Measurements from ENCODE around the gene NLGN3.
"Not testable (repeated sequence)": the region's sequence is repeated elsewhere in the genome, so short reads cannot be mapped to it uniquely, and the experiment has no call there.

NLGN3 gene

DNA sequence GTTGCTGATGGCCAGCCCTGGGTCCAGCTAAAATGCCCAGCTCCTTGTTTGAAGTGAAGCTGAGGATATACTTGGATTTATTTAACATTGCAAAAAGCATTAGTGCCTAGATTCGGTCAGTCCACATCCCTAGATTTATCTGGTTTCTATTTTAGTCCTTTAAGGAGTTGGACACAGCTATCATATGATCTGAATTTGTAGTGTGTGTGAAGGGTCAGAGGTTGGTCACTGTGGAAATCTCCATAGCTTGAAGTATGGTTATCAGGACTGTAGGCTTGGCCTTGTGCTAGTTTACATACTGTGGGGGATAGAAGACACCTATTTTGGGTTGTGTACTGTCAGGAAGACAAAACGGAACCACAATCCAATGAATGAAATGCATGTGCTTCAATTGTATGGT is 28.8 kb downstream of the NLGN3 start:
- DNase-seq = no peak

DNA sequence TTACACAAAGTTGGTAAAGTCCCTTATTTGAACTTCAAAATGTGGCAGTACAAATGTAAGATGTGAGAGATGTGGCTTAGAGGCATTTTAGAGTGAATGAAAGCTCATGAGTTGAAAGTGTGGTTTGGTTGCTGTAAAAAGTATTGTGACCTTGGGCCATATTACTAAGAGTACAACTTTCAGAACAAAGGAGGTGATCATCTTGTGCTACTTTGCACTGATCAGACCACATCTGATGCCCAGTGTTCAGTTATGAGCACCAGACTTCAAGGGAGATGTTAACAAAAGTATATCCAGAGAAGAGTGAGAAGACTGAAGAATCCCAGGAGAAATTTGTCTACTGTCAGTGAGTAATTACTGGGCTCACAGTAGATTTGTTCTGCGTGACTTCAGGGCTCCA is 30.2 kb downstream of the NLGN3 start:
- no peak for DNase-seq

GRCh38 chrX:71175531-71175930 is 30.9 kb downstream of the NLGN3 start:
- no peak for DNase-seq

- DNase-seq = no peak
These were observed 32.7 kb downstream of the NLGN3 start for GRCh38 chrX:71177327-71177726.

DNA sequence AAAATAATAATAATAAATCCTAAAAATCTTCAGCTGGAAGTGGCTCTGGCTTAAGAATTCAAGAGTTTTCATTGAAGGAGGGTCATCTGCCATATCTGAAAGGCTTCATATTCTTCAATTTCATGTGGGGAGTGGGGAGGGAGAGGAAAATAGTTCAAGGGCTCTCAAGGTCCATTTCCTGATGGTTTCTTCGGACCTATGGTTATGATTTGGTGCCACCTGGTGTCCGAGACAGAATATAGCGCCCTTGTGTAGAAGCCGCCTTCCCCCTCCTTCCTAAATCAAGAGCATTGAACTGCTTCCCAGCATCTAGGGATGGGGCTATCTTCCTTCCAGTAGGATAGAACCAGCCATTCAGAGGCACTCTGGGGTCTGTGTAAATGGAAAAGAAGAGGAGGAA is 34.3 kb downstream of the NLGN3 start:
- DNase-seq = peak; percentile 21 to 45

- not testable (repeated sequence) for DNase-seq
These were observed 36.1 kb downstream of the NLGN3 start for GRCh38 chrX:71180579-71181265.

DNA sequence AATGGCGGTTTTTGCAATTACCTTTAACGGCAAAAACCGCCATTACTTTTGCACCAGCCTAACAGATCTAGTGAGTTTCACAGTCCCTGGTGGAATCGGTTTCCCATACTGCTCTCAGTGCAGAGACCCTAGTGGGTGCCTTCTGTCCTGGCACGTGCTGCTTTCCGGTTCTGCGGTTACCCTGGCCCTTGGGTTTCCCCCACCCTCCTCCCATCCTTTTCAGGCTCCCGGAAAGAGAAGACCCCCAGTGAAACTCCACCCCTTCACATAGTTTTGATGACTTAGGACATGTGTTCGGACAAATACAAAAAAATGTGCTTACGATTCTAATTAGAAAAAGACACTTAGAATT is 36.9 kb downstream of the NLGN3 start:
- peak; percentile 15 to 36 for DNase-seq

GRCh38 chrX:71181910-71182799 is 37.5 kb downstream of the NLGN3 start:
- peak; percentile 74 to 77 for DNase-seq

DNA sequence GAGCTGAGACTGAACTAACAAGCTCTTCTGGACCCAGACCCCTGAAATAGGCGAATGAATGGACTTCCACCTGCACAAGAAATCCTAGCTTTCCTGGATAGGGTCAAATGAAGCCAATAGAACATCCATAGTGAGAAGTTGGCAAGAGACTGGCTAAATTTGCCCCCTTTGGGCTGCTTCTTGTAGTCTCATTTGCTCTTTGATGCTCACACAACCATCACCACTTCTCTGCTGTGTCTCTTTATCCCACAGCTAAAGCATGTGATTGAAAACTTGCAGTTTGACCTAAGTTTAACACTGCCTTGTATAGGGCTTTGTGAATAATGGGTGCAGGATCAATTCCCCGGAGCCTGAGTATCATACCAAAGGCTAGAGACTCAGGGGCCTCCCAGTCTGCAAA is 38.2 kb downstream of the NLGN3 start:
- no peak for DNase-seq

GRCh38 chrX:71183341-71183740 is 38.7 kb downstream of the NLGN3 start:
- no peak for DNase-seq

DNA sequence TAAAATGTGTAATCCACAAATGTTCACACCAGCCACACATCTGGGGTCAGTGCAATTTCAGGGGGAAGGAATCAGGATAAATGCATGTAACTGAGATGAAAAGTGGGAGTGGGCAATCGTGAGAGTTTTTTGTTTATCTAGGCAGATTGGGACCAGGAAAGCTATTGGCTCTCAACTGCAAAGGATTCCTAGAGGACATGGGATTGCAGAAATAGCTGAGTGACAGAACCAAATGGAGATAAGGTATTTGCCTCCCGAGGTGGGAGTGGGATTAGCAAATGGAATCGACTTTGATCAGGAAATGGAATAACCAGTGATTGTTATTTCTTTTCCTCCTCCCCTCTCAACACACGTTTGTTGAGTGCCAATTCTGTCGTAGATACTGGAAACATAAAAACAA is 39.5 kb downstream of the NLGN3 start:
- DNase-seq = no peak

DNA sequence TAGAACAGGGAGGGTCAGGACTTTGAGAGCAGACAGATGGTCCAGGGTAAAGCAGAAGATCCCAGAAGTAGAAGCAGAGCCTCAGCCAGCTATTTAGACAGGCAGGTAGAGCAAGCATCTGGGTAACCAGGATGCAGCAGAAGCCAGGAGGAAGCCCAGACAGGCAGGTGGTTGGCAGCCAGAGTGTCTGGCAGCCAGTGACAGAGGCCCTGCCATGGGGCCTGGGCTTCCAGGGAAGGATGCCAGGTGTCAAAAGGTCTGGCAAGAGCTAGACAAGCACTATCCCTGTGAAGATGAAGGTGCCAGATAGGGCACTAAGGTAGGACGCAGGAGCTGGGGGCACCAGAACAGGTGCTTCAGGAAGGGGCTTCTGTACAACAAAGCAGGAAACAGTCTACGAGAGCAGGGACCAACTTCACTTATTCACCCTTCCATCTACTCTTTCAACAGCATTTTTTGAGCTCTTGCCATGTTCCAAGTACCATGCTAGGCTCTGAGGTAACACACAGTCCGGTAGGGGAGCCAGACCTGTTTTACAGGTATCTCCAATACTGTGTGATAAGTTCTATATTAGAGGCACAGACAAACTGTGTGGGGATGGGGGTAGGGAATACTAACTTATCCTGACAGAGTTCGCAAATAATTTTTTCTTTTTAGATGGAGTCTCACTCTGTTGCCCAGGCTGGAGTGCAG is 40.3 kb downstream of the NLGN3 start:
- DNase-seq = no peak

GRCh38 chrX:71191248-71191647 is 46.6 kb downstream of the NLGN3 start:
- no peak for DNase-seq

DNA sequence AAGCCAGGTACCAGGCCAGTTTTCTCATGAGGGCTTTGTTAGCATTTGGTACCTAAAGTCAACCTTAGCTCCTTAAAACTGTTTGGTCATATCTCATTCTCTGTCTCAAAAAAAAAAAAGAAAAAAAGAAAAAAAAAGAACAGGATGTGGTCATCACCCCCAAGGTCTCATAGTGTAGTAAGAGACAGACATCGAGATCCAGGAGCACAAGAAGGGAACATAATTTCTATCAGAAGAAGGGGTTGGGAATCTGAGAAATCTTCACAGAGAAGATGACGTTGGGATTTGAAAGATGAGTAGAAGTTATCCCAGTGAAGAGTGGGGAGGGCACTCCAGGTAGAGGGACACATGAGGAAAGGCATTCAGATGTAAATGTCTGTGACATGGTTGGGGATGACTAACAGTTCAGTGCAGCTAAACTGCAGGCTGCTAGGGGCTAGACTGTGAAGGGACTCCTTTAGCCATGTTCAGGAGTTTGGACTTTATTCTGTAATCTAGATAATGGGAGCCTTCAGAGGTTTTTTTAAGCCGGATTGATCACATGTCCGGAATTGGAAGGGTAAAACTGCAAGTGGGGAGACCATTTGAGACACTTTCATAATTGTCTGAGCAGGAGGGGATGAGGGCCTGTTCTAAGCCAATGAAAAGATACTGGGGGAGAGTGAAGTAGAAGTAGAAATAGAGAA is 51.5 kb downstream of the NLGN3 start:
- DNase-seq = peak in 1 of 2 donors; percentile 5

GRCh38 chrX:71198066-71198465 is 53.4 kb downstream of the NLGN3 start:
- DNase-seq = no peak

- DNase-seq = no peak
These were observed 54.8 kb downstream of the NLGN3 start for GRCh38 chrX:71199252-71200008.

GRCh38 chrX:71210816-71211215 is 66.2 kb downstream of the NLGN3 start:
- no peak for DNase-seq

DNA sequence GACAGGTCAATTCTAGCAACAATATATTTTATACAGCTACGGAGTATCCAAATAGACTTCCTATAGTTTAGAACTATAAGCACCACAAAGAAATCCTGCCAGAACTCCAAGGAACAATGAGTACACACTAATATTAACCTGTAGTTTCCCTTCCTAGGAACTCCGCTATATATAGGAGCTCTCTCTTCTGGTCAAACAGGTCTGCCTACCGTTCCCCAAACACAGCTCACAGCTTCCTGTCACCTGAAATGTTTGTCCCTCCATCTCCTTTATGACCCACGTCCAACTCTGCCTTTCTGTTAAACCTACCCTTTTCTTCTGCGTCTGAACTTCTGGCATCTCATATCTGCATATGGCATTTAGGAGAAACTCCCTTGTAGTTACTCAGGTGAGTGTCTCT is 67.9 kb downstream of the NLGN3 start:
- no peak for DNase-seq

- DNase-seq = no peak
These were observed 69.5 kb downstream of the NLGN3 start for GRCh38 chrX:71214152-71214551.

DNA sequence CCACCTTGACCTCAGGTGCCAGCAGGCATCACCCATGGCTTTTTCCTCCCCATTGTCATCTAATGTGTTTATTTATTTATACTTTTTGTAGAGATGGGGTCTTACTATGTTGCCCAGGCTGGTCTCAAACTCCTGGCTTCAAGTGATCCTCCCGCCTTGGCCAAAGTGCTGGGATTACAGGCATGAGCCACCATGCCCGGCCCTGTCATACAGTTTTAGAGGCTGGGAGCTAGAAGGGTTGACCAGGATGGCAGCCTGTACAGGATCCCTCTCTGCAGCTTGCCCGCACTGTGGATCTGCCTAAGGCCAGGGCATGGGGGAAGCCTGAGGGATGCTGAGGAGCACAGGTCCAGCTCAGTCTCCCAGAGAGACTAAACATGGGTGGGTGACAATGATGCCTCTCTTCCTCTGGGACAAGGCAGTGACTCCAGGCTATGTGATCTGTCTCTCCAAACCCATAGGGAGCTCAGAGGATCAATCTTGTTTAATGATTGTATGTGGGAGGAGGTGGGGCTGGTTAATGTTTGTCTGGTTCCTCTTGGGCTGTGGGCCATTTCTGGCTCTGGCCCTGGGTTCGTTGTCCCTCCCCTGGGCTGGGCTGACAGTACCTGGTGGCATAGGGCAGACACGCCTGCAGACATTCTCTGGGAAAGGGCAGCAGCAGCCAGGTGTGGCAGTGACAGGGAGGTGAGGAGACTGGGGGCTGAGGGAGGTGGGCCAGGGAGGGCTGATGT is 70.1 kb downstream of the NLGN3 start:
- DNase-seq = no peak

DNA sequence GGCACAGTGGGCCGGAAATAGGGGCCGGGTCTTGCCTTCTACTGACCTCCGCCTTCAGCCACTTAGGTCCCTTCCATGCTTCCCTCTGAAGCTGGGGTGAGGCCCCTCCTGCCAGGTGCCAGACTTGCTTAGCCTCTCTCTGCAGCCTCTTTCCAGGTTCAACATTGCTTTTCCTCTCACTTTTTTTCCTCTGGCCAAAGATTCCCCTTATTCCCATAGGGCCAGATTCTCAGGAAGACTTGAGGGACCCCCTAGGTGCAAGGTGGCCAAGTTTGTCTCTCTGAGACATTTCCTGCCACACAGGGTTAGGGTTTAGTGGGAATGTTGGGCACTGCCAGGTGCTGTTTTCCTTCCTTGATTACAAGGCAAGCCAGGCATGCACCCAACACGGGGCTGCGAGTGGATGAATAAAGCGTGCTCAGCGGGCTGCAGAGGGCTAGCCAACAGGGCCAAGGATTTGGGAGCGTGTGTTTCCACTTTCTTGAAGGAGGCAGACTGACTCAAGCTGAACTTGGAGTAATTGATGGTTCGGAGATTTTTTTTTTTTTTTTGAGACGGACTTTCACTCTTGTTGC is 70.8 kb downstream of the NLGN3 start:
- DNase-seq = no peak
